Measurements from ENCODE around the gene CHD6. TPM values are rescaled to one million over a fixed set of nuclear protein-coding genes. Genes with fewer than 3 reads are reported as not detected.

CHD6 gene
- total RNA-seq, 1 donor from 2014 or later = 28.6 TPM

- no peak for ATAC-seq (ENCODE audit: poor library complexity)
- intact Hi-C loops (cut with DNase I) = no loop called here
- DNase-seq = no peak
These were observed 159.4 kb downstream of the CHD6 start for GRCh38 chr20:41458761-41459160.

- DNase-seq (no peak), ATAC-seq (ENCODE audit: poor library complexity) (no peak)
- intact Hi-C loops (cut with DNase I) = no loop called here
These were observed 160.9 kb downstream of the CHD6 start for GRCh38 chr20:41457173-41457857.

- intact Hi-C loops (cut with DNase I) = no loop called here
- DNase-seq (no peak), ATAC-seq (ENCODE audit: poor library complexity) (no peak)
These were observed 161.8 kb downstream of the CHD6 start for GRCh38 chr20:41456351-41456750.

- ATAC-seq (ENCODE audit: poor library complexity) (no peak), DNase-seq (no peak)
- intact Hi-C loops (cut with DNase I) = no loop called here
These were observed 163.9 kb downstream of the CHD6 start for GRCh38 chr20:41454250-41454649.

- no peak for DNase-seq
- intact Hi-C loops (cut with DNase I) = no loop called here
- no peak for ATAC-seq (ENCODE audit: poor library complexity)
These were observed 164.9 kb downstream of the CHD6 start for GRCh38 chr20:41453010-41453950.

- DNase-seq (no peak), ATAC-seq (ENCODE audit: poor library complexity) (no peak)
- intact Hi-C loops (cut with DNase I) = no loop called here
These were observed 166.0 kb downstream of the CHD6 start for GRCh38 chr20:41452226-41452625.

- no peak for DNase-seq
- ATAC-seq (ENCODE audit: poor library complexity) = no peak
- intact Hi-C loops (cut with DNase I) = no loop called here
These were observed 171.2 kb downstream of the CHD6 start for GRCh38 chr20:41447006-41447405.

- intact Hi-C loops (cut with DNase I) = no loop called here
- no peak for DNase-seq
- ATAC-seq (ENCODE audit: poor library complexity) = no peak
These were observed 171.7 kb downstream of the CHD6 start for GRCh38 chr20:41446456-41446855.

- intact Hi-C loops (cut with DNase I) = no loop called here
- ATAC-seq (ENCODE audit: poor library complexity) (no peak), DNase-seq (no peak)
These were observed 173.4 kb downstream of the CHD6 start for GRCh38 chr20:41444821-41445220.

- no peak for ATAC-seq (ENCODE audit: poor library complexity)
- DNase-seq = no peak
- intact Hi-C loops (cut with DNase I) = no loop called here
These were observed 174.5 kb downstream of the CHD6 start for GRCh38 chr20:41443691-41444090.

- ATAC-seq (ENCODE audit: poor library complexity) = no peak
- DNase-seq = no peak
- intact Hi-C loops (cut with DNase I) = no loop called here
These were observed 177.3 kb downstream of the CHD6 start for GRCh38 chr20:41440882-41441281.

- intact Hi-C loops (cut with DNase I) = no loop called here
- ATAC-seq (ENCODE audit: poor library complexity) (no peak), DNase-seq (no peak)
These were observed 180.3 kb downstream of the CHD6 start for GRCh38 chr20:41437836-41438235.

- intact Hi-C loops (cut with DNase I) = no loop called here
- ATAC-seq (ENCODE audit: poor library complexity) (no peak), DNase-seq (no peak)
These were observed 181.5 kb downstream of the CHD6 start for GRCh38 chr20:41436679-41437078.

GRCh38 chr20:41433203-41433602 is 185.0 kb downstream of the CHD6 start:
- no peak for ATAC-seq (ENCODE audit: poor library complexity)
- intact Hi-C loops (cut with DNase I) = no loop called here
- no peak for DNase-seq

- intact Hi-C loops (cut with DNase I) = no loop called here
- no peak for ATAC-seq (ENCODE audit: poor library complexity)
- no peak for DNase-seq
These were observed 185.4 kb downstream of the CHD6 start for GRCh38 chr20:41432746-41433145.

GRCh38 chr20:41428285-41428684 is 189.9 kb downstream of the CHD6 start:
- DNase-seq (no peak), ATAC-seq (ENCODE audit: poor library complexity) (no peak)
- intact Hi-C loops (cut with DNase I) = no loop called here

- intact Hi-C loops (cut with DNase I) = no loop called here
- ATAC-seq (ENCODE audit: poor library complexity) = no peak
- DNase-seq = no peak
These were observed 190.3 kb downstream of the CHD6 start for GRCh38 chr20:41427833-41428232.

- DNase-seq = no peak
- ATAC-seq (ENCODE audit: poor library complexity) = no peak
- intact Hi-C loops (cut with DNase I) = no loop called here
These were observed 191.2 kb downstream of the CHD6 start for GRCh38 chr20:41426976-41427375.

GRCh38 chr20:41426086-41426830 is 191.9 kb downstream of the CHD6 start:
- no peak for DNase-seq

More at GRCh38 chr20:41426086-41426830, 191.9 kb downstream of the CHD6 start:
- intact Hi-C loops (cut with DNase I) = no loop called here
- no peak for ATAC-seq (ENCODE audit: poor library complexity)
